Endothelial cell (in vitro differentiated cells): ENCODE measurements around the gene LTA. TPM values are rescaled to one million over a fixed set of nuclear protein-coding genes. Genes with fewer than 3 reads are reported as not detected.

Experiments used
- DNase-seq: peaks from one replicate; pipeline ENCODE4 v3.0.0; 2021; ENCODE audit warnings: low spot score
- H3K27ac Mint-ChIP-seq: one replicate; pipeline ENCODE4 v1.8.0; 2021; ENCODE audit warnings: mixed read lengths, inconsistent platforms; ENCODE audit not compliant: unreplicated experiment
- H3K27me3 Mint-ChIP-seq: one replicate; pipeline ENCODE4 v1.8.0; 2021; ENCODE audit warnings: mild to moderate bottlenecking, moderate library complexity, mixed read lengths, inconsistent platforms; ENCODE audit not compliant: unreplicated experiment
- H3K36me3 Mint-ChIP-seq: one replicate; pipeline ENCODE4 v1.8.0; 2021; ENCODE audit warnings: mild to moderate bottlenecking, low read depth, mixed read lengths, inconsistent platforms; ENCODE audit not compliant: unreplicated experiment
- H3K4me1 Mint-ChIP-seq: one replicate; pipeline ENCODE4 v1.8.0; 2021; ENCODE audit warnings: mild to moderate bottlenecking, mixed read lengths, inconsistent platforms; ENCODE audit not compliant: unreplicated experiment
- H3K4me3 Mint-ChIP-seq: one replicate; pipeline ENCODE4 v1.8.0; 2021; ENCODE audit warnings: mild to moderate bottlenecking, mixed read lengths, inconsistent platforms; ENCODE audit not compliant: unreplicated experiment
- H3K9me3 Mint-ChIP-seq: one replicate; pipeline ENCODE4 v1.8.0; 2021; ENCODE audit warnings: mixed read lengths, inconsistent platforms; ENCODE audit not compliant: unreplicated experiment
- total RNA-seq: library from RNA; stranded (reverse); fragmentation: NEBNext Ultra II Directional; extraction: Animal tissue kit (Norgen Biotek cat#: 25700); gene quantifications from one replicate; pipeline ENCODE4 v1.2.1, GENCODE V29; 2021; ENCODE audit not compliant: unreplicated experiment
- TF ChIP-seq, protein P1 (sequence below): fragments of 200-600 bp; sonication (generic); IDR thresholded peaks from one replicate; pipeline ENCODE4 v1.5.0; 2021; ENCODE audit warnings: antibody characterized with exemption; ENCODE audit not compliant: unreplicated experiment

The LTA gene
- total RNA-seq, 1 donor from 2014 or later = not detected

DNA sequence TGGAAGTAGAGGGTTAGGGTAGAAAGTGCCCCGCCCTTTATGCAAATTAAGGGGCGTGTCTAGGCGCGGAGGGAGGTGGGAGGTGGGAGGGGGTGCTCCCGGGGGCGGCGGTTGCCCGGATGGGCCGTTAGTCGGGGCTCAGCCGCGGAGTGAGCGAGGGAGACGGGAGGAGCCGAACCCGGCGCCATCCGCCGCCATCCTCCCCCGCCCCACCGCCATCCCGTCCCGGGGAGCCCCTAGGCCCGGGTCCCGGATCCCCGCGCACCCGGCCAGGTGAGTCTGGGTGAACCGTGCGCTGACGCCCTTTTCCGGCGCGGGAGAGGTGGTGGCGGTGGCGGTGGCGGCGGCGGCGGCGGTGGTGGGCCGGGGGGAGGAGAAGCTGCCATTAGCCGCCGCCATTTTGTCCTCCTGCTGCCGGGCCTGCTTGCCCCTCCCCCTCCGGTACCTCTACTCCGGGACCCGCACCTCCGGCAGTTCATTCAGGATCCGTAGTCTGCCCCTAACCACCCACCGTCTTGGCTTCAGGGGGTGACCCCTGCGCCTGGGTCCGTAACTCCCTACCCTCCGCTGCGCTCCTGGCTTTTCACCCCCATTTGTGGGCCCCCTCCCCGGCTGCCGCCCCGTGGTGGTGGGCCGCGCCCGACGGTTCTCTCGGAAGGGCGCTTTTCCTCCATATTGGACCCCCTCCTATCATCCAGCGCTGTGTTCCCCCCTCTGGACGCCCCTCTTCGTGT, 48.7 kb downstream of the LTA start, which contains the start of gene PRRC2A:
Gene PRRC2A (plus strand): TSS at position 130 of the 734 bp plus-strand sequence. CDS start 2,075 bp downstream, outside the sequence.
- Mint-ChIP-seq H3K27ac (peak within 1 kb of the TSS; percentile 99), H3K4me3 (peak within 1 kb of the TSS; percentile 97), H3K9me3 (no peaks in the 10 kb centered on the region), H3K36me3 (peaks cover 21% of the 10 kb centered on the region), H3K27me3 (peaks cover 8% of the 10 kb centered on the region), H3K4me1 (peaks cover 30% of the 10 kb centered on the region)
- peak; percentile 84 for DNase-seq
- TF ChIP-seq, protein P1, sequence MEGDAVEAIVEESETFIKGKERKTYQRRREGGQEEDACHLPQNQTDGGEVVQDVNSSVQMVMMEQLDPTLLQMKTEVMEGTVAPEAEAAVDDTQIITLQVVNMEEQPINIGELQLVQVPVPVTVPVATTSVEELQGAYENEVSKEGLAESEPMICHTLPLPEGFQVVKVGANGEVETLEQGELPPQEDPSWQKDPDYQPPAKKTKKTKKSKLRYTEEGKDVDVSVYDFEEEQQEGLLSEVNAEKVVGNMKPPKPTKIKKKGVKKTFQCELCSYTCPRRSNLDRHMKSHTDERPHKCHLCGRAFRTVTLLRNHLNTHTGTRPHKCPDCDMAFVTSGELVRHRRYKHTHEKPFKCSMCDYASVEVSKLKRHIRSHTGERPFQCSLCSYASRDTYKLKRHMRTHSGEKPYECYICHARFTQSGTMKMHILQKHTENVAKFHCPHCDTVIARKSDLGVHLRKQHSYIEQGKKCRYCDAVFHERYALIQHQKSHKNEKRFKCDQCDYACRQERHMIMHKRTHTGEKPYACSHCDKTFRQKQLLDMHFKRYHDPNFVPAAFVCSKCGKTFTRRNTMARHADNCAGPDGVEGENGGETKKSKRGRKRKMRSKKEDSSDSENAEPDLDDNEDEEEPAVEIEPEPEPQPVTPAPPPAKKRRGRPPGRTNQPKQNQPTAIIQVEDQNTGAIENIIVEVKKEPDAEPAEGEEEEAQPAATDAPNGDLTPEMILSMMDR = no peak

DNA sequence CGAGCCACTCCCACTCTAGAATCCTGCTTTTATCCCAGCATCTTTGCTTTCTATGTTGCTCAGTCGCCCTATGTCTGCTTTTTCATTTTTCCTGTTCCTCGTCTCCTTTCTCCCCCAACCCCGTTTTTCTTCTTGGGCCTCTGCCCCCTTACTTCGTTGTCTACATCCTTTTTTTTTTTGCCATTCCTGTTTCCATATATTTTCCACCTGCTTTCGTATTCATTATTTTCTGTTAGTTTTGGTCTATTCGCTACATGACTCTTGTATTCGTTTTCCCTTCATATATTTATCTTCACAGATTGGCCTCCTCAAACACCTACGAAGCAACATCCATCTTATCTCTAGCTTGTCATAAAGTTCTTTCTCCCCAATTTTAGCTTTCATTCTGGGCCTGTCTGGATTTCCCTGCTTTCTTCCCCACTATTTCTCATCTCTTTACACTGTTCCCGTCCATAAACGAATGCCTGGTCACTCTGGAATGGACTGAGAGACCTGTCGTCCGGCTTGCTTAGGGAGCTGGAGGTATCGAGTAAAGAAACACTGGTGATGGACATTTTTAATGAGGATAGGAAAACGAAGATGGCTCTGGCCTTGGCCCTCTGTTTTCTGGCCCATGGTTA, 49.3 kb downstream of the LTA start:
- no peak for DNase-seq
- H3K36me3 Mint-ChIP-seq = peaks cover 28% of the 10 kb centered on the region
- H3K27ac Mint-ChIP-seq = peak overlapping the region; percentile 94
- peaks cover 8% of the 10 kb centered on the region for H3K27me3 Mint-ChIP-seq
- peaks cover 23% of the 10 kb centered on the region for H3K4me1 Mint-ChIP-seq
- peak overlapping the region; percentile 96 for H3K4me3 Mint-ChIP-seq
- TF ChIP-seq, protein P1 = no peak
- no peaks in the 10 kb centered on the region for H3K9me3 Mint-ChIP-seq

DNA sequence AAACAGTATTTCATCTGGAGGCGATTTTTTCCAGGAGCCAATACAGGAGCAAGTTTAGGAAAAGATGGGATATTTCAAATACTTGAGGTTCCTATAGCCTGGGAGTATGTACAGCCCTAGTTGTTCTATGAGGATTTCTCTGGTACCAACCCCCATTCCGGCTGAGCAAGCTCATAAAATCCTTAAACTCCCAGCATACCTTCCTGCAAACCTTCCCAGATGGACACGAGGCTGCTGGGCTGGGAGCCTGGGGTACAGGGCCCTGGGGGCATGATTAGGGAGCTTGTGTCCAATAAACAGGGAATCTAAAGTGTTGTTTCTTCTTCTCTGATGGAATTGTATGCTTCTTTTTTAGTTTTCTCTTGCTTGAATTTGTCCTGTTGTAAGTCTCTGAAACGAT, 49.9 kb downstream of the LTA start:
- H3K27me3 Mint-ChIP-seq = peaks cover 8% of the 10 kb centered on the region
- H3K4me3 Mint-ChIP-seq = peak overlapping the region; percentile 96
- peaks cover 20% of the 10 kb centered on the region for H3K4me1 Mint-ChIP-seq
- no peak for DNase-seq
- H3K36me3 Mint-ChIP-seq = peaks cover 31% of the 10 kb centered on the region
- no peaks in the 10 kb centered on the region for H3K9me3 Mint-ChIP-seq
- H3K27ac Mint-ChIP-seq = peak overlapping the region; percentile 94
- TF ChIP-seq, protein P1 = no peak

DNA sequence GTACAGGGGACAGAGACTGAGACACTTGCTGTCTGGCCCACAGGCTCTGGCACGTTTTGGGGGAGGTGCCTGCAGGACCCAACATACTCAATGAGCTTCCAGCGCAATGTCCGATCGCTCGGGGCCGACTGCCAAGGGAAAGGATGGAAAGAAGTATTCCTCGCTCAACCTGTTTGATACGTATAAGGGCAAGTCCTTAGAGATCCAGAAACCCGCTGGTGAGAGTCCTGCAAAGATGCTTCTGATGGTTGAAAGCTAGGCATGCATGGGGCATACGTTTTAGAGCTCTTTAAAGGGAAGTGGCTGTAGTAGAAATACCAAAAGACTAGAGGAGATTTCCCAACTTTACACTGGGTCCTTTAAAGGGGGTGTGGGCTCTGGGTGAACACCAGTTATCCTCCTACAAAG, 50.6 kb downstream of the LTA start:
- Mint-ChIP-seq H3K4me1 (peaks cover 20% of the 10 kb centered on the region), H3K4me3 (peak overlapping the region; percentile 96), H3K36me3 (peaks cover 38% of the 10 kb centered on the region), H3K9me3 (no peaks in the 10 kb centered on the region), H3K27me3 (peaks cover 8% of the 10 kb centered on the region), H3K27ac (peak overlapping the region; percentile 43)
- DNase-seq = no peak
- TF ChIP-seq, protein P1 = no peak

Other genes starting within 250 kb of the LTA start
- 301 TPM for gene HLA-B, start 215.1 kb upstream of the LTA start, total RNA-seq
- gene MICA, start 168.7 kb upstream of the LTA start, total RNA-seq = 16.6 TPM
- 3.6 TPM for gene MICB, start 74.1 kb upstream of the LTA start, total RNA-seq
- gene MCCD1, start 43.3 kb upstream of the LTA start, total RNA-seq = not detected
- gene DDX39B, start 30.3 kb upstream of the LTA start, total RNA-seq = 336 TPM
- 1.8 TPM for gene ATP6V1G2, start 25.7 kb upstream of the LTA start, total RNA-seq
- 13.4 TPM for gene NFKBIL1, start 24.7 kb upstream of the LTA start, total RNA-seq
- not detected for gene TNF, start 3.3 kb downstream of the LTA start, total RNA-seq
- not detected for gene LTB, start 10.1 kb downstream of the LTA start, total RNA-seq
- gene LST1, start 14.0 kb downstream of the LTA start, total RNA-seq = 1.7 TPM
- gene NCR3, start 20.7 kb downstream of the LTA start, total RNA-seq = not detected
- gene AIF1, start 42.9 kb downstream of the LTA start, total RNA-seq = 22.8 TPM
- gene PRRC2A, start 48.4 kb downstream of the LTA start, total RNA-seq = 149 TPM
- gene BAG6, start 80.4 kb downstream of the LTA start, total RNA-seq = 312 TPM
- gene APOM, start 83.6 kb downstream of the LTA start, total RNA-seq = 0.92 TPM
- 13.1 TPM for gene C6orf47, start 88.5 kb downstream of the LTA start, total RNA-seq
- 8.9 TPM for gene GPANK1, start 92.7 kb downstream of the LTA start, total RNA-seq
- gene CSNK2B, start 93.8 kb downstream of the LTA start, total RNA-seq = 164 TPM
- gene LY6G5B, start 97.7 kb downstream of the LTA start, total RNA-seq = 16.3 TPM
- 22.0 TPM for gene LY6G5C, start 108.8 kb downstream of the LTA start, total RNA-seq
- 54.7 TPM for gene ABHD16A, start 131.0 kb downstream of the LTA start, total RNA-seq
- gene LY6G6F, start 134.6 kb downstream of the LTA start, total RNA-seq = not detected
- not detected for gene LY6G6D, start 143.1 kb downstream of the LTA start, total RNA-seq
- 0.28 TPM for gene LY6G6C, start 149.5 kb downstream of the LTA start, total RNA-seq
- not detected for gene MPIG6B, start 151.1 kb downstream of the LTA start, total RNA-seq
- 145 TPM for gene DDAH2, start 157.0 kb downstream of the LTA start, total RNA-seq
- 420 TPM for gene CLIC1, start 164.2 kb downstream of the LTA start, total RNA-seq
- 16.1 TPM for gene MSH5, start 167.7 kb downstream of the LTA start, total RNA-seq
- gene SAPCD1, start 190.4 kb downstream of the LTA start, total RNA-seq = 2.4 TPM
- 0.74 TPM for gene VWA7, start 205.0 kb downstream of the LTA start, total RNA-seq
- gene VARS1, start 223.5 kb downstream of the LTA start, total RNA-seq = 53.0 TPM
- 57.1 TPM for gene LSM2, start 234.7 kb downstream of the LTA start, total RNA-seq
- gene HSPA1L, start 243.0 kb downstream of the LTA start, total RNA-seq = 0.82 TPM
- 27.2 TPM for gene HSPA1A, start 243.3 kb downstream of the LTA start, total RNA-seq